Ecto neural progenitor cell (in vitro differentiated cells): ENCODE data around the gene CFL1.
A peak's percentile ranks its signal among the peaks of the same experiment; 100 is the strongest.
"Not testable (repeated sequence)": the region's sequence is repeated elsewhere in the genome, so short reads cannot be mapped to it uniquely, and the experiment has no call there.

Source experiments
- DNase-seq: peaks from one replicate; pipeline ENCODE4 v3.0.0-alpha.2; 2018; ENCODE audit warnings: low spot score

CFL1 gene

DNA sequence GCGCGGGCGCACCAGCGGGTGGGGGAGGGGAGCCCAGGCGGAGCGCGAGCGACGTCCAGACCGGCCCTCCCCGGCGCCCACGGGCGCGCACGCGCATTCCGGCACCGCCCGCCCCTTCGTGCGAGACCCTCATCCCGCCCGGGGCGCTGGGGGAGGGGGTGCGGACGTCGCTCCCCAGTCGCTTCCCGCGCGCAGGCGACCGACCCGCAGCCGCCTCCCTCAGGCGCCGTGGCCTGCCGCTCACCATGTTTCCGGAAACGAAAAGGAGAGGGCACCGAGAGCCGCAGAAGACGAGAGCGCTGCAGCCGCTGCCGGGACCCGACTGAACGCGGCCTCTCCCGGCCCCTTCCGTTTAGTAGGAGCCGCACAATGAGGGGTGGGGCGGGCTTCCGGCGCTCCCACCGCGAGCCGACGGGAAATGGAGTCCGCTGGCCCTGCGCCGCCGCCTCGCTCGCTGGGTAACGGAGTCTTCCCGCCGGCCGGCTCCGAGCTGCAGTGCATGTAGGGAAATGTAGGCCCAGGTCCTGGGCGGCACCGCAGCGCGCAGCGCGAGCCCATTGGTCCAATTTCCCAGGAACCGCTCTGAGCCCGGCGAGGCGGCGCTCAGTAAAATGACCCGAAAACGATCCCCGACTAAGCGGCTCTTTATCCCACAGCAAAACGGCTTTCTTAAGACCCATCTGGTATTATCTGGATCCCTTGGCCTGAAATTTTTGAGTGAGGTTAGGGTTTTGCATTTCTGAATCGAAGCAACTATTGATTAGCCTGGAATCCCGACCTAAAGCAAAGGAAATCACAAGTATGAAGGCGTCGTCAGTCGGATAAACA lies at the start of gene CFL1:
Gene CFL1, minus strand, starts transcription at position 328 of the 828 bp plus-strand sequence. Its CDS starts 81 bp downstream, at position 247.
- DNase-seq: peak; percentile 99

DNA sequence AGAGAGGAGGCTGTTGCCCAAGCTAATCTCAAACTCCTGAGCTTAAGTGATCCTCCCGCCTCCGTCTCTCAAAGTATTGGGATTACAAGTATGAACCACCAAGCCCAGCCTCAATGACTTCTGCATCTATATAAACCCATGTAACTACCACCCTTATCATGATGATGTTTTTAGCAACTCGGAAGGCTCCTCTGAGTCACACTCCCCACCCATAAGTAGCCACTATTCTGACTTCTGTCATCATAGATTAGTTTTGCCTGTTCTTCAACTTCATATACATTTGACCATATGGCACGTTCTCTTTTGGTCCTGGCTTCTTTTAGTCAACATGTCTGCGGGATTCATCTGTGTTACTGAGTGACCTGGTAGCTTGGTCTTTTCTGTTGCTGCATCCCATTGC lies 48.6 kb upstream of the CFL1 start:
- no peak for DNase-seq

DNA sequence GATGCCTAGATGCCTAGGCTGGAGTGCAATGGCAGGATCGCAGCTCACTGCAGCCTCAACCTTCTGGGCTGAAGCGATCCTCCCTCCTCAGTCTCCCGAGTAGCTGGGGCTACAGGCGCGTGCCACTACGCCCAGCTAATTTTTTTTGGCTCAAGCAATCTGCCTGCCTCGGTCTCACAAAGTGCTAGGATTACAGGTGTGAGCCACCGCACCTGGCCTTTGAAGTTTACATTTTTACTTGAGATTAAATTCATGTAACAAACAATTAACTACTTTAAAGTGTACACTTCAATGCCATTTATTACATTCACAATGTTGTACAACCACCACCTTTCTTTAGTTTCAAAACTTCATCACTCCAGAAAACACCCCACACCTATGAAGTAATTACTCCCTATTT lies 45.7 kb upstream of the CFL1 start:
- DNase-seq: no peak

- no peak for DNase-seq
Observed at GRCh38 chr11:65903068-65903481, 45.1 kb upstream of the CFL1 start.

GRCh38 chr11:65900899-65901180 lies 42.9 kb upstream of the CFL1 start:
- no peak for DNase-seq

DNA sequence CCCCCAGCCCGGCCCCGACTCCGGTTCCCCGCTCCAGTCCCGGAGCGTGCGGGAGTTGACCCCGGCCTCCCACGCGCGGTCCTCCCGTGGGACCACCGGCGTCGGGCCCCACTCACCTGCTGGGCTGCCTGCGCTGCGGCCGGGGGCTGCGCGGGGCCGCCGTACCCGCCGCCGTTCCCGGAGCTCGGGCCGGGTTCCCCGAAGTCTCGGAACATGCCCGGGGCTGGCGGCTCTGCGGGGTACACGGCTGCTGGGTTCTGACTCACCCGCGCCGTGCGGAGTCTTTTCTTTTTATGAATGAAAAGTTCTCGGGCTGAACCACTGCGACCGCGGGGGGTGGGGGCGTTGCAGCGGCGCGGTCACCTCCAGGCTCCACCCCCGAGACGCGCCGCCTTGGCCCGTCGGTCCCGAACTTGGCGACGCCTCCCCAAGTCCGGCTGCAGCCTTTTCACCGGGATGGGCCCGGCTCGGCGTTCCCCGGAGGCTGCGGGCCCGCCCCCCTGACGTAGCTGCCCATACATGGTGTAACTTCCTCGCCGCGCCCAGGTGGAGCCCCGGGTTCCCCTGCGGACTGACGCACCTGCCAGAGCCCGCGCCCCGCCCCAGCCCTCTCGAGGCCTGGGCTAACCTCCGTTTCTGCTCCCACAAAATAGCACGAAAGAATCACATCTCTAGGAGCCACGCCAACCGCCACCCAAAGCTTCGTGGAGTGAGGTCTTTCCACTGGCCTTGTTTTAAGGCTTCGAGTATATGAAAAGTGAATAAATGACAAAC lies 42.3 kb upstream of the CFL1 start, which contains the start of gene FOSL1:
Gene FOSL1, minus strand, starts transcription at position 264 of the 774 bp plus-strand sequence. Its CDS starts 49 bp downstream, at position 215.
- peak; percentile 79 for DNase-seq

DNA sequence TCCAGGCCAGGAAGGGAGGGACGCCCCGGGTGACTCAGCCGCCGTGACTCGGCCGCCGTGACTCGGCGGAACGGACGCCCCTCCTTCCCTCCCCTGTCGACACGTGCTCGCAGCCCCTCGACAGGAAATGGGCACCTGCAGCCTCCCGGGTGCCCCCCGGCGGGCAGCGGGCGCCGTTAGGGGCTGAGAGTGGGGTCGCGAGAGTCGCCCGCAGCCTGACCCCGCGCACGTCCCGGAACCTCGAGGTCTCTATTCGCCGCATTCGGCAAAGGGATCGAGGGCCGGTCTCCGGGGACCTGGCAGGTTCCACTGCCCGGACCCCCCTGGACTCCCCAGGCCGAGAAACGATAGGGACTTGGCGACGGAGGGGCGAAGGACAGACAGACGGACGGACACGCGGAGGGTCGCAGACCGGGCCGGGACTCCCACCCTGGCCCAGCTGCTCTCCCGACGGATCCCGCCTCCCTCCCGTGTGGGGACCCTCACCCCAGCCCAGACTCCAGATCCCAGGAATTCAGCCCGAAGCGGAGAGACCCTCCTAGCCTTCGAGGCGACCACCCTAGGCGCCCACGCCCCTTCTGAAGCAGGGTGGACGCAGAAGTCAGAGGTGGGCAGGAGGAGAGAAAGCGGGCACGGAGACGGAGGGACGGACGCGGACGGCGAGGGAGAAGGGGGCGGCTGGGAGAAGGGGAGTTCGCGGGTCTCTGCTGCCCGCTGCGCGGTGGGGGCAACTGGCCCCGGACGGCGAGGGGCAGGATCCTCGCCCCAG lies 41.6 kb upstream of the CFL1 start:
- peak; percentile 62 for DNase-seq

GRCh38 chr11:65898656-65899355 lies 40.8 kb upstream of the CFL1 start:
- no peak for DNase-seq

- DNase-seq: no peak
Observed at GRCh38 chr11:65897020-65897471, 39.1 kb upstream of the CFL1 start.

GRCh38 chr11:65896034-65896999 lies 38.3 kb upstream of the CFL1 start:
- no peak for DNase-seq

GRCh38 chr11:65895482-65895981 lies 37.6 kb upstream of the CFL1 start:
- no peak for DNase-seq

DNA sequence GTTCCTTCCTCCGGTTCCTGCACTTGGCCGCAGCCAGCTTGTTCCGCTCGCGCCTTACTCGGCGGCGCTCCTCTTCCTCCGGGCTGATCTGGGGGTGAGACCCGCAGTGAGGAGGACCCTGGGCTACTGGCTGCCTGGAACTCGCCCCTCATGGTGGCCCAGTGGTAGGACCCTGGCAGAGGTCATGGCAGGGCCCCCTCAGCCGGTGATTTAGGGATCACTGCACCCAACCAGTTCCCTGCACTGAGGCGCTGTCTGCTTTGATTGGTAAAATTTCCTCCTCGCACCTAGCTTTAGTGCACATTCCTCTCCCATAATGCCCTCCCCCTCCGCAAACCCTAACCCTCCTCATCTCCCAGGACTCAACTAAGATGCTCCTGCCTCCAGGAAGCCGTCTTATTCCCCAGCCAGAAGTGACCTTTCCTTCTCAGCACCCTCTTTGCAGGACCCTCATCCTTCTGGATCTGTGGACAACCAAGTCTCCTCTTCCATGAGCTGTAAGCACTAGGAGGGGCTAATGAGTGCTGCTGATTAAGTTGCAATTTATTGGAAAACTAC lies 36.1 kb upstream of the CFL1 start:
- no peak for DNase-seq

DNA sequence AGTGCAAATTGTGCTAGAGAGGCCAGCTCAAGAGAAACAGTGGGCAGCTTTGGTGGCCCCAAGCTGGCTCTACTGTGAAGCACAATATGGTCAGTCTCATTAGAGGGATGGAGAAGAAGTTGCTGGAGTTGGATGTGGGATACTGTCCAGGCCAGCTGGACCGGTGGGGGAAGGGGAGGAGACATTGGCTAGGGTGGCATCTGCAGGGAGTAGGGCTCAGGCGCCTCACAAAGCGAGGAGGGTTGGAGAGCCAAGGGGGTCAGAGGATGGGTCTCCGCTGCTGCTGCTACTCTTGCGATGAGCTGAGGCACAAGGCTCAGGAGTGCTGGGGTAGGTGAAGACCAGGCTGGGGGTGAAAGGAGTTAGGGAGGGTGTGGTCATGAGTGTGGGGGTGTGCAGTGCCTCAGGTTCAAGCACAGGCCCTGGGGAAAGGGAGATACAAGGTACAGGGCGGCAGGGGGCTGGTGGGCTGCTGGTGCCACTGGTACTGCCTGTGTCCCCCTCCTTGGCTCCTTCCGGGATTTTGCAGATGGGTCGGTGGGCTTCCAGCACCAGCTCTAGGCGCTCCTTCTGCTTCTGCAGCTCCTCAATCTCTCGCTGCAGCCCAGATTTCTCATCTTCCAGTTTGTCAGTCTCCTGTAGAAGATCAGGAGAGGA lies 34.8 kb upstream of the CFL1 start:
- DNase-seq: no peak

GRCh38 chr11:65892137-65892540 lies 34.2 kb upstream of the CFL1 start:
- DNase-seq: not testable (repeated sequence)

- DNase-seq: peak; percentile 60
Observed at GRCh38 chr11:65891219-65892136, 33.5 kb upstream of the CFL1 start.

GRCh38 chr11:65890324-65891218 lies 32.6 kb upstream of the CFL1 start, which contains the start of gene CCDC85B:
Gene CCDC85B (plus strand): TSS chr11:65890673. CDS start chr11:65890784, 111 bp downstream.
- DNase-seq: peak; percentile 96

- DNase-seq: peak; percentile 98
Observed at GRCh38 chr11:65888163-65888814, 30.3 kb upstream of the CFL1 start, which contains the start of gene FIBP. Gene FIBP (minus strand): TSS chr11:65888471. CDS start chr11:65888418, 53 bp downstream.
